ENCODE measurements around the gene PAX5. TPM values are rescaled to one million over a fixed set of nuclear protein-coding genes. Genes with fewer than 3 reads are reported as not detected.
"Not testable (repeated sequence)": the region's sequence is repeated elsewhere in the genome, so short reads cannot be mapped to it uniquely, and the experiment has no call there.

Gene PAX5
- total and polyA plus RNA-seq, 9 donors, result 0.02 to 0.28 (median 0.05) TPM; not detected in 6

- Histone ChIP-seq H3K27me3 (no peaks in the 10 kb centered on the region), H3K9me3 (no peaks in the 10 kb centered on the region), H3K4me1 (ENCODE audit: insufficient read depth) (no peaks in the 10 kb centered on the region), H3K27ac (peak overlapping the region; percentile 82 to 87), H3K4me3 (peak overlapping the region; percentile 94), H3K36me3 (no peaks in the 10 kb centered on the region)
- DNase-seq, result peak; percentile 89 to 93 (median 91)
- 1% methylated on average over 63 of the region's 63 CpGs for WGBS, 3 donors
- intact Hi-C loops (cut with DNase I), result no loop called here
- TF ChIP-seq POLR2A (IDR thresholded peaks at IDR 0.05) (peak; percentile 80), CTCF (IDR thresholded peaks at IDR 0.05) (no peak)
These were observed 45.5 kb upstream of the PAX5 start for GRCh38 chr9:37079370-37080164.

GRCh38 chr9:37074790-37075189 lies 40.7 kb upstream of the PAX5 start:
- H3K9me3 ChIP-seq; H3K4me3 ChIP-seq; H3K27ac ChIP-seq; DNase-seq; intact Hi-C loops (cut with DNase I); H3K36me3 ChIP-seq; H3K4me1 ChIP-seq (ENCODE audit: insufficient read depth); H3K27me3 ChIP-seq: not testable (repeated sequence)
- 68 to 71% (median 71%) methylated on average over 4 of the region's 4 CpGs for WGBS, 3 donors

GRCh38 chr9:37066139-37066725 lies 32.2 kb upstream of the PAX5 start:
- TF ChIP-seq POLR2A (IDR thresholded peaks at IDR 0.05), result no peak
- TF ChIP-seq EP300 (IDR thresholded peaks at IDR 0.05), result no peak
- no peak for TF ChIP-seq CTCF (IDR thresholded peaks at IDR 0.05)
- H3K36me3 ChIP-seq, result no peaks in the 10 kb centered on the region
- H3K4me3 ChIP-seq, result no peak overlapping the region
- no peak overlapping the region for H3K27ac ChIP-seq
- no peaks in the 10 kb centered on the region for H3K9me3 ChIP-seq
- 44 to 60% (median 51%) methylated on average over 3 of the region's 3 CpGs for WGBS, 3 donors
- intact Hi-C loops (cut with DNase I), result loop anchor here in 1 of 4 donors (10.0 kb wide), 1 partner anchor 61 kb away; no protein-coding TSS in a partner anchor
- no peak for DNase-seq
- no peaks in the 10 kb centered on the region for H3K4me1 ChIP-seq (ENCODE audit: insufficient read depth)
- H3K27me3 ChIP-seq, result no peaks in the 10 kb centered on the region

- no peaks in the 10 kb centered on the region for H3K36me3 ChIP-seq
These were observed 28.3 kb upstream of the PAX5 start for GRCh38 chr9:37062336-37062735.

More at GRCh38 chr9:37062336-37062735, 28.3 kb upstream of the PAX5 start:
- Histone ChIP-seq H3K4me3 (no peak overlapping the region), H3K27ac (no peak overlapping the region), H3K9me3 (no peaks in the 10 kb centered on the region), H3K4me1 (ENCODE audit: insufficient read depth) (no peaks in the 10 kb centered on the region), H3K27me3 (no peaks in the 10 kb centered on the region)
- DNase-seq, result no peak
- intact Hi-C loops (cut with DNase I), result loop anchor here in 1 of 4 donors (10.0 kb wide), 1 partner anchor 58 kb away; no protein-coding TSS in a partner anchor
- WGBS, 3 donors, result 79 to 86% (median 82%) methylated on average over 4 of the region's 4 CpGs
- no peak for TF ChIP-seq EP300 (IDR thresholded peaks at IDR 0.05)
- TF ChIP-seq CTCF (IDR thresholded peaks at IDR 0.05), result no peak
- TF ChIP-seq POLR2A (IDR thresholded peaks at IDR 0.05), result no peak

All from ovary (tissue), 9 donors.